ENCODE measurements around the gene HJV.

GRCh38 chr1:145992502-145992936 lies 29.0 kb downstream of the HJV start:
- no peak for TF ChIP-seq CTCF (IDR thresholded peaks at IDR 0.05)
- no peak for TF ChIP-seq ZFX (IDR thresholded peaks at IDR 0.05; ENCODE audit: borderline replicate concordance)
